ENCODE data around the gene TAF11L8. TPM values are rescaled to one million over a fixed set of nuclear protein-coding genes. Genes with fewer than 3 reads are reported as not detected.
"Not testable (repeated sequence)": the region's sequence is repeated elsewhere in the genome, so short reads cannot be mapped to it uniquely, and the experiment has no call there.

TAF11L8 gene
- not detected in 2 replicates for total RNA-seq
- long read RNA-seq = 0 reads

GRCh38 chr5:17590860-17591259 is at the start of gene TAF11L8:
Gene TAF11L8 (minus strand): TSS chr5:17590960.
- H3K9me3 Mint-ChIP-seq (ENCODE audit: low read depth); DNase-seq (ENCODE audit: low spot score, unreplicated experiment); H3K36me3 Mint-ChIP-seq (ENCODE audit: insufficient read depth); H3K4me1 Mint-ChIP-seq (ENCODE audit: low read depth); H3K4me3 Mint-ChIP-seq (ENCODE audit: low read depth); H3K27ac Mint-ChIP-seq; H3K27me3 Mint-ChIP-seq: not testable (repeated sequence)

GRCh38 chr5:17634160-17634559 is 43.4 kb upstream of the TAF11L8 start, which contains the start of gene TAF11L14:
Gene TAF11L14 (plus strand): TSS chr5:17634460.
- no peaks in the 10 kb centered on the region for H3K9me3 Mint-ChIP-seq (ENCODE audit: low read depth)

GRCh38 chr5:17631788-17632187 is 41.0 kb upstream of the TAF11L8 start, which contains the start of gene TAF11L13:
Gene TAF11L13 (plus strand): TSS chr5:17632088.
- H3K27me3 Mint-ChIP-seq; H3K9me3 Mint-ChIP-seq (ENCODE audit: low read depth); H3K36me3 Mint-ChIP-seq (ENCODE audit: insufficient read depth): not testable (repeated sequence)

More at GRCh38 chr5:17634160-17634559, 43.4 kb upstream of the TAF11L8 start, which contains the start of gene TAF11L14:
- Mint-ChIP-seq H3K27me3 (no peaks in the 10 kb centered on the region), H3K27ac (no peak within 1 kb of the TSS), H3K4me1 (ENCODE audit: low read depth) (no peaks in the 10 kb centered on the region), H3K4me3 (ENCODE audit: low read depth) (no peak within 1 kb of the TSS), H3K36me3 (ENCODE audit: insufficient read depth) (no peaks in the 10 kb centered on the region)
- no peak for TF ChIP-seq CTCF (IDR thresholded peaks at IDR 0.05; ENCODE audit: unreplicated experiment)
- DNase-seq (ENCODE audit: low spot score, unreplicated experiment) = no peak

GRCh38 chr5:17625686-17626085 is 34.9 kb upstream of the TAF11L8 start:
- no peak for TF ChIP-seq CTCF (IDR thresholded peaks at IDR 0.05; ENCODE audit: unreplicated experiment)

More at GRCh38 chr5:17631788-17632187, 41.0 kb upstream of the TAF11L8 start, which contains the start of gene TAF11L13:
- peak within 1 kb of the TSS; percentile 39 for H3K27ac Mint-ChIP-seq
- H3K4me3 Mint-ChIP-seq (ENCODE audit: low read depth); DNase-seq (ENCODE audit: low spot score, unreplicated experiment); H3K4me1 Mint-ChIP-seq (ENCODE audit: low read depth): not testable (repeated sequence)

GRCh38 chr5:17620627-17621026 is 29.9 kb upstream of the TAF11L8 start:
- DNase-seq (ENCODE audit: low spot score, unreplicated experiment) = no peak
- TF ChIP-seq CTCF (IDR thresholded peaks at IDR 0.05; ENCODE audit: unreplicated experiment) = peak; percentile 21
- H3K4me1 Mint-ChIP-seq (ENCODE audit: low read depth) = no peaks in the 10 kb centered on the region
- no peaks in the 10 kb centered on the region for H3K9me3 Mint-ChIP-seq (ENCODE audit: low read depth)
- no peak overlapping the region for H3K4me3 Mint-ChIP-seq (ENCODE audit: low read depth)
- no peaks in the 10 kb centered on the region for H3K27me3 Mint-ChIP-seq
- no peaks in the 10 kb centered on the region for H3K36me3 Mint-ChIP-seq (ENCODE audit: insufficient read depth)
- no peak overlapping the region for H3K27ac Mint-ChIP-seq

More at GRCh38 chr5:17625686-17626085, 34.9 kb upstream of the TAF11L8 start:
- no peaks in the 10 kb centered on the region for H3K36me3 Mint-ChIP-seq (ENCODE audit: insufficient read depth)
- DNase-seq (ENCODE audit: low spot score, unreplicated experiment) = no peak
- H3K4me1 Mint-ChIP-seq (ENCODE audit: low read depth) = no peaks in the 10 kb centered on the region
- no peaks in the 10 kb centered on the region for H3K9me3 Mint-ChIP-seq (ENCODE audit: low read depth)
- H3K27me3 Mint-ChIP-seq = no peaks in the 10 kb centered on the region
- H3K4me3 Mint-ChIP-seq (ENCODE audit: low read depth) = no peak overlapping the region
- H3K27ac Mint-ChIP-seq = no peak overlapping the region

GRCh38 chr5:17619354-17619753 is 28.6 kb upstream of the TAF11L8 start:
- Mint-ChIP-seq H3K4me1 (ENCODE audit: low read depth) (no peaks in the 10 kb centered on the region), H3K27me3 (no peaks in the 10 kb centered on the region), H3K36me3 (ENCODE audit: insufficient read depth) (no peaks in the 10 kb centered on the region), H3K27ac (no peak overlapping the region), H3K9me3 (ENCODE audit: low read depth) (no peaks in the 10 kb centered on the region), H3K4me3 (ENCODE audit: low read depth) (no peak overlapping the region)
- no peak for TF ChIP-seq CTCF (IDR thresholded peaks at IDR 0.05; ENCODE audit: unreplicated experiment)
- no peak for DNase-seq (ENCODE audit: low spot score, unreplicated experiment)
